Upper lobe of left lung (tissue), 4 donors: ENCODE results near the gene PTGFRN.

Experiments
- CTCF ChIP-seq, 6 experiments: fragments of 450-650 bp in 4 of 6; fragments of 200-600 bp in 2 of 6; sonication (generic) in 2 of 6; IDR thresholded peaks; one replicate each; pipeline ENCODE4 v1.5.1; 2016 to 2019; ENCODE audit warnings: antibody characterized with exemption in 6 of 6
- EP300 ChIP-seq, 4 donors: sonication (generic); formaldehyde crosslinking; IDR thresholded peaks; one replicate each; pipeline ENCODE4 v1.5.1; 2017; ENCODE audit warnings: antibody characterized with exemption in 4 of 4, control low read depth in 2 of 4
- POLR2A ChIP-seq, 4 donors: fragments of 450-650 bp; IDR thresholded peaks; one replicate each; pipeline ENCODE4 v1.5.1; 2016 to 2017; ENCODE audit warnings: antibody characterized with exemption in 4 of 4, mild to moderate bottlenecking in 2 of 4
- POLR2AphosphoS5 ChIP-seq, 2 donors: sonication (generic); formaldehyde crosslinking; IDR thresholded peaks; one replicate each; pipeline ENCODE4 v1.5.1; 2017; ENCODE audit warnings: antibody characterized with exemption in 2 of 2

- TF ChIP-seq CTCF (IDR thresholded peaks at IDR 0.05) (no peak), POLR2A (IDR thresholded peaks at IDR 0.05) (no peak), EP300 (IDR thresholded peaks at IDR 0.05) (no peak), POLR2AphosphoS5 (IDR thresholded peaks at IDR 0.05) (no peak)
Measured at GRCh38 chr1:117034791-117035290, 125.1 kb downstream of the PTGFRN start.
